ENCODE measurements around the gene APH1B.

APH1B gene

DNA sequence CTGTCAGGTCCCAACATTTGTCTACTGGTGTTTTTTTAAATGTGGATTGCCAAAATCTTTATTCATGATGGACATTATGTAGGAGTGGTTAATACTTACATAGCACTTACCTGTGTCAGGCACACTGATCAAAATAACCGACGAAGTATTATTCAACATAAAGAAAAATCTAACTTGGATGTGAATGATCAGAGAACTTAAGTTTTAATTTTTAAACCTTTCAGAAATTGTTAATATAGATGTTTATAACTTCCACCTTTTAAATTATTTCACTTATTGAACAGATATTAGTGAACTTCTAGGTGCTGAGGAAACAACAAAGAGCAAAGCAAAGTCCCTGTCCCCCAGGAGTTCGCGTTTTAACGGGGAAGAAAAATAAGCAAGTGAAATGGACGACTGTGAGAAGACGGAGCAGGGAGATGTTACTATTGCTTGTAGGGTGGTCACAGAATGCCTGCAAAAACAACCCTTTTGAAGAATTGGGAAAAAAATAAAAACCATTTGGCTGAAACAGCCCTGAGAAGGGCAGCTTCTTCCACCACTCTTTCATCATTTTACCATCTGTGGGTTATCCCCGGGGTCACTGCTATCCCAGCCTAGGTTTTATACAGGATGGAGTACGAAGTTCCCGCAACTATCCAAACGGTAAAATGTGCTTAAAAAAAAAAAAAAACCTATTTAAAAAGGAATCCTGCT, 915 bp upstream of the APH1B start:
- H3K4me3 ChIP-seq (ENCODE audit: control insufficient read depth, low read depth, low read length): peak overlapping the region; percentile 48
- TF ChIP-seq, protein P1, sequence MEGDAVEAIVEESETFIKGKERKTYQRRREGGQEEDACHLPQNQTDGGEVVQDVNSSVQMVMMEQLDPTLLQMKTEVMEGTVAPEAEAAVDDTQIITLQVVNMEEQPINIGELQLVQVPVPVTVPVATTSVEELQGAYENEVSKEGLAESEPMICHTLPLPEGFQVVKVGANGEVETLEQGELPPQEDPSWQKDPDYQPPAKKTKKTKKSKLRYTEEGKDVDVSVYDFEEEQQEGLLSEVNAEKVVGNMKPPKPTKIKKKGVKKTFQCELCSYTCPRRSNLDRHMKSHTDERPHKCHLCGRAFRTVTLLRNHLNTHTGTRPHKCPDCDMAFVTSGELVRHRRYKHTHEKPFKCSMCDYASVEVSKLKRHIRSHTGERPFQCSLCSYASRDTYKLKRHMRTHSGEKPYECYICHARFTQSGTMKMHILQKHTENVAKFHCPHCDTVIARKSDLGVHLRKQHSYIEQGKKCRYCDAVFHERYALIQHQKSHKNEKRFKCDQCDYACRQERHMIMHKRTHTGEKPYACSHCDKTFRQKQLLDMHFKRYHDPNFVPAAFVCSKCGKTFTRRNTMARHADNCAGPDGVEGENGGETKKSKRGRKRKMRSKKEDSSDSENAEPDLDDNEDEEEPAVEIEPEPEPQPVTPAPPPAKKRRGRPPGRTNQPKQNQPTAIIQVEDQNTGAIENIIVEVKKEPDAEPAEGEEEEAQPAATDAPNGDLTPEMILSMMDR (conservative IDR thresholded peaks at IDR 0.05; ENCODE audit: control insufficient read depth, insufficient read depth, low read depth, low read length): no peak
- peak; percentile 44 for DNase-seq (ENCODE audit: low read depth)

DNA sequence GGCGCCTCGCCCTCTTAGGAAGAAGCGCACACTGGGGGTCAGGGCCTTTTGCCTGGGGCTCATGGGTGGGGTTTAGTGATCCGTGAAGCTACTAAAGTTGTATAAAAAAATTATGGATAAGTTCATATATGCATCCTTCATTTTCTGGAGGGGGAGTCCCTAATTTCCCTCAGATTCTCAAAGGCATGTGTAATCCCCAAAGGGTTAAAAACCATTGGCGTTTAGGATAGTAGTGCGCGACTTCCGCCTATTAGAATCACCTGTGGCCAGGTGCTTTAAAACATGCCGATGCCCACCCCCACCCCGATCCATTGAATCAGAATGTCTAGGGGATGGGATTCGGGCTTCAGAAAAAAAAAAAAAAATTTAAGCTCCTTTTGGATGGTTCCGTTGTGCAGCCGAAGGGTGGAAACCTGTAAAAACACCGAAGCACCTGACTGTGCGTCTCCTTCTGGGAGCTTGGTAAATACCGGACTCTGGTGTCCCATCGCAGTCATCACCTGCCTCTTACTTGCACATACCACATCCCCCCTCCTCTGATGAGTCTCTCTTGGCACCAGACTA, 570 bp downstream of the APH1B start:
- H3K4me3 ChIP-seq (ENCODE audit: control insufficient read depth, low read depth, low read length): peak overlapping the region; percentile 63
- TF ChIP-seq, protein P1 (conservative IDR thresholded peaks at IDR 0.05; ENCODE audit: control insufficient read depth, insufficient read depth, low read depth, low read length): no peak
- peak; percentile 26 for DNase-seq (ENCODE audit: low read depth)

DNA sequence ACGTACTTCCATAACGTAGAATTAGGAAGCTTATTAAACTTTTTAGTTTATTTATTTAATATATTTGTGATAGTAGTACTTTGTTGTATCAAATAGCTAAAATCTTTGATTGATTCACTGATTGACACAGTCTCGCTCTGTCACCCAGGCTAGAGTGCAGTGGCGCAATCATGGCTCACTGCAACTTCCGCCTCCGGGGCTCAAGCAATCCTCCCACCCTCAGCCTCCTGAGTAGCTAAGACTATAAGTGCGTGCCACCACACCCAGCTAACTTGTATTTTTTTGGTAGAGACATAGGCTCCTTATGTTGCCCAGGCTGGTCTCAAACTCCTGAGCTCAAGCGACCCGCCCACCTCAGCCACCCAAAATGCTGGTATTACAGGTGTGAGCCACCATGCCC, 5.7 kb downstream of the APH1B start:
- TF ChIP-seq, protein P1 (conservative IDR thresholded peaks at IDR 0.05; ENCODE audit: control insufficient read depth, insufficient read depth, low read depth, low read length): no peak
- no peak for DNase-seq (ENCODE audit: low read depth)
- no peak overlapping the region for H3K4me3 ChIP-seq (ENCODE audit: control insufficient read depth, low read depth, low read length)

DNA sequence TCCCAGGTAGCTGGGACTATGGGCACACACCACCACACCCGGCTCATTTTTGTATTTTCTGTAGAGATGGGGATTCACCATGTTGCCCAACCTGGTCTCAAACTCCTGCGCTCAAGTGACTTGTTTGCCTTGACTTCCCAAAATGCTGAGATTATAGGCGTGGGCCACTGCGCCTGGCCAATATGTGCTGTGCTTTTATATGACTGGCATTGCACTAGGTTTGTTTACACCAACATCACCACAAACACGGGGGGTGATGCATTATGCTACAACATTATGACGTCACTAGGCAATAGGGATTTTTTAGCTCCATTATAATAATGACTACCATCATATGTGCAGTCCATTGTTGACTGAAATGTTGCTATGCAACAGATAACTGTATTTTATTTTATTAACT, 6.9 kb downstream of the APH1B start:
- TF ChIP-seq, protein P1 (conservative IDR thresholded peaks at IDR 0.05; ENCODE audit: control insufficient read depth, insufficient read depth, low read depth, low read length): no peak
- H3K4me3 ChIP-seq (ENCODE audit: control insufficient read depth, low read depth, low read length): no peak overlapping the region
- DNase-seq (ENCODE audit: low read depth): no peak

DNA sequence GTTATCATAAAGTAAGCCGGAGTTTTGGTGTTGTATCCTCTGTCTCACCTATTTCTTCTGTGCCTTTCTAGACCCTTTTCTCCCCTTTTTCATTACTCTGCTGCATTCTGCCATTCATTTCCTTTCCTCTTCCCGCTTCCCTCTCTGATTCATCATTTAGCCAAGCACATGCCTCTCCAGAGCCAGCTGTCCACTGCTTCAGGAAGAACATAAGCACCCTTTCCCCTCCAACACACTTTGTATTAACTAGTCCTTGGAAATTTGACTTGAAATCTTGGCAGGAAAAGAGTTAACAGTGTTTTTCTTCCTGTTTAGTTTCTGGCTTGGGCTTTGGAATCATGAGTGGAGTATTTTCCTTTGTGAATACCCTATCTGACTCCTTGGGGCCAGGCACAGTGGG, 9.7 kb downstream of the APH1B start:
- TF ChIP-seq, protein P1 (conservative IDR thresholded peaks at IDR 0.05; ENCODE audit: control insufficient read depth, insufficient read depth, low read depth, low read length): no peak
- no peak overlapping the region for H3K4me3 ChIP-seq (ENCODE audit: control insufficient read depth, low read depth, low read length)
- peak; percentile 36 for DNase-seq (ENCODE audit: low read depth)

DNA sequence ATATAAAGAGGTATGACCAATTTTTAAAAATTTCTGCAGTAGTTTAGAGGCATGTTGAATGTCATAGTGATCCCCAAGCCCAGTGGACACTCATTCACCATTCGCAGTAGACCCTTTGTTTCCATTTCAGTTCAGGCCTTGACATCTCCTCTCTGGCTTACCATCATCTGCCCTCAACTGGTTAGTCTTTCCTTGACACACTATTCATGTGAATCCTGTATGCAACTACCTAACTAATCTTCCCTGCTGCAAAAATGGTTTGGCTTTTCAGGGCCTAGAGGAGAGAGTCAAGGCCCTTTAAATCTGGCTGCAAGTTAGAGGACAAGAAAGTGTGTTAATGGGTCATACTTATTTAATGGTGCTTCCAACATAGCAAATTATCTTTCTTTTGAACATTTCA, 10.9 kb downstream of the APH1B start:
- DNase-seq (ENCODE audit: low read depth): no peak
- TF ChIP-seq, protein P1 (conservative IDR thresholded peaks at IDR 0.05; ENCODE audit: control insufficient read depth, insufficient read depth, low read depth, low read length): no peak
- H3K4me3 ChIP-seq (ENCODE audit: control insufficient read depth, low read depth, low read length): no peak overlapping the region
